NT2/D1 (cell line): Measurements from ENCODE around the gene ZC3H12D.

ENCODE experiments used
- SUZ12 ChIP-seq: IDR thresholded peaks from 2 replicates; pipeline ENCODE4 v1.6.1; 2011; ENCODE audit not compliant: insufficient read length, insufficient read depth; ENCODE audit errors: extremely low read depth
- YY1 ChIP-seq: IDR thresholded peaks from 2 replicates; pipeline ENCODE4 v1.6.1; 2011; ENCODE audit not compliant: insufficient read length, insufficient read depth
- ZNF274 ChIP-seq: IDR thresholded peaks from 2 replicates; pipeline ENCODE4 v1.6.1; 2011; ENCODE audit warnings: mild to moderate bottlenecking, low read depth, low read length

- TF ChIP-seq YY1 (no peak), ZNF274 (no peak), SUZ12 (no peak)
Measured at GRCh38 chr6:149458806-149459205, 26.0 kb downstream of the ZC3H12D start.
